Activated naive CD4-positive, alpha-beta T cell treated with anti-CD3 and anti-CD28 coated beads, Interleukin-2, amount 50 U/mL, for 16 hours (primary cell): Measurements from ENCODE around the gene TMEM164.

Source experiments
- DNase-seq: peaks from one replicate; pipeline ENCODE4 v3.0.0-alpha.2; 2020

TMEM164 gene

GRCh38 chrX:110042496-110042895 lies 39.6 kb downstream of the TMEM164 start:
- no peak for DNase-seq

DNA sequence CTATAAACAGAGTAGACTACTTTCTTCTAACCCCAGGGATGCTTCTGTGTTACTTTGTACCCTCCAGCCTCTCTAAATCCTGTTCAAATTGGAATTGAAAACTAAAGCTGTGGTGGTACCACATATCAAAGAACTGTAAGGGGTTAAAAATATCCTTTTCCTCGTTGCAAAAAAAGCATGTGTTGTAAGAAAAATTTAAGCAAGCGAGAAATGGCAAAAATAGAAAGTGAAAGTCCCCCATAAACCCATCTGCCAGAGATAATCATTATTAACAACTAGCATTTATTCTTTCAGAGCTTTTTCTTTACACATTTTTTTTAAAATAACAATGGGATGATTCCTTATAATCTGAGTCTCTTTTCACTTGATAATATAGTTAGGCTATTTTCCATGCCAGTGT lies 40.6 kb downstream of the TMEM164 start:
- no peak for DNase-seq

- no peak for DNase-seq
Measured at GRCh38 chrX:110044346-110045249, 41.7 kb downstream of the TMEM164 start.

- no peak for DNase-seq
Measured at GRCh38 chrX:110045421-110045820, 42.5 kb downstream of the TMEM164 start.

GRCh38 chrX:110046001-110046400 lies 43.1 kb downstream of the TMEM164 start:
- no peak for DNase-seq

GRCh38 chrX:110046971-110047370 lies 44.1 kb downstream of the TMEM164 start:
- DNase-seq: no peak

DNA sequence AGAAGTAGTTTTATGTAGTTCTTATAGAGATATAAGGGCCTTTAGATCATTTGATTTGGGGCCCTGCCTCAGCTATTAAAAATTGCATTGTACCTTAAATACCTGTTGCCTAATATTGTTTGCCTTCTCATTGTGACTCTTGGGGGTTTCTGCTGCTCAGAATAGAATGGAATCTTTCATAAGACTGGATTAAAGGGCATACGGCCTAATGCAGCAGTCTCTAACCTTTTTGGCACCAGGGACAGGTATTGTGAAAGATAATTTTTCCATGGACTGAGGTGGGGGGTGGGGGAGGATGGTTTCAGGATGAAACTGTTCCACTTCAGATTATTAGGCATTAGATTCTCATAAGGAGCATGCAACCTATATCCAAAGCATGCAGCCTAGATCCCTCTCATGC lies 46.2 kb downstream of the TMEM164 start:
- no peak for DNase-seq

GRCh38 chrX:110050386-110050785 lies 47.5 kb downstream of the TMEM164 start:
- no peak for DNase-seq

- DNase-seq: no peak
Measured at GRCh38 chrX:110050901-110051300, 48.0 kb downstream of the TMEM164 start.

- DNase-seq: no peak
Measured at GRCh38 chrX:110051559-110051958, 48.6 kb downstream of the TMEM164 start.

DNA sequence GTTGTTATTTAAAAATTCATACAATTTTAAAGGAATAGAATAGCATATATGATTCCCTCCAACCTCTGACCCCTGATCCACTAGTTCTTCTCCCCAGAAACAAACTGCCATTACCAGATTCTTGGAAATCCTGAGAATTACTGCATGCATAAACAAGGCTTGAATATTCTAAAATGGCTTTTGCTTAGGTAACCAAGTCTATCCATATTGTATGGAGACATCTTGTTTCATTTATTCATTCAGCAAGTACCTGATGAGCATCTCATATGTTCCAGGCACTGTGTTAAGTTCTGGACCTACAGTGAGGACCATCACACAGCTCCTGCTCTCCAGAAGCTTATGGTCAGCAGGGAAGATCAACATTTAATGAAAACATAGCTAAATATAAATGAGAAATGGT lies 49.4 kb downstream of the TMEM164 start:
- no peak for DNase-seq

DNA sequence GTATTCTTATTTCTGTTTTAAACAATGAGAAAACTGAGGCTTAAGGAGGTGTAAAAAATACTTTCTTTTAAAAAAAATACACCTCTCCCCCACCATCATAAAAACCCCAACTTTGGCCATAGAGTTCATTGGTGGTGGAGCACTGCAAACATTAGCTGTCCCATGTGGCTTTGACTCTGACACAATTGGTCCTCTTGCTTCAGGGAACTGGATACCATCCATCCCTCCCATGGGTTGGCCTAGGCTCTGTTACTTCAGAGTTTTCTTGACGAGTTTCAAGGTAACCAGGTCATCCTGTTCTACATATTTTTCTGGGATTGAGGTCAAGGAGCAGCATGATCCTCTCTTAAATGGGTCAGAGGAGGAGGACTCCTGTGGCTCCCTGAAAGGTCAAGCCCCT lies 50.5 kb downstream of the TMEM164 start:
- DNase-seq: no peak

GRCh38 chrX:110055616-110056015 lies 52.7 kb downstream of the TMEM164 start:
- no peak for DNase-seq

GRCh38 chrX:110056419-110056818 lies 53.5 kb downstream of the TMEM164 start:
- DNase-seq: no peak

GRCh38 chrX:110059410-110059809 lies 56.5 kb downstream of the TMEM164 start:
- DNase-seq: no peak

DNA sequence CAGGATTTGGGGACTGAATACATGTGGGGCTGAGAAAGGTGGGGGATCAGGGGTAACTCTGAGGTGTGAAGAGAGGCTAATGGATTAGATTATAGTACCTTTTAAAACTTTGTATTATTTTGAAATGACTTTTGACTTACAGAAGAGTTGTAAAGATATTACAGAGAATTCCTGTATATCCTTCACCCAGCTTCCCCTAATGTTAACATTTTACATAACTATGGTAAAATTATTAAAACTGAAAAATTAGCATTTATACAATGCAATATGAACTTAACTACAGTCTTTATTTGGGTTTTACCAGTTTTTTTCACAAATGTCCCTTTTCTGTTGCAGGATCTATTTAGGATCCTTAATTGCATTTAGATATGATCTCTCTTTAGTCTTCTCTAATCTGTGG lies 57.4 kb downstream of the TMEM164 start:
- no peak for DNase-seq

DNA sequence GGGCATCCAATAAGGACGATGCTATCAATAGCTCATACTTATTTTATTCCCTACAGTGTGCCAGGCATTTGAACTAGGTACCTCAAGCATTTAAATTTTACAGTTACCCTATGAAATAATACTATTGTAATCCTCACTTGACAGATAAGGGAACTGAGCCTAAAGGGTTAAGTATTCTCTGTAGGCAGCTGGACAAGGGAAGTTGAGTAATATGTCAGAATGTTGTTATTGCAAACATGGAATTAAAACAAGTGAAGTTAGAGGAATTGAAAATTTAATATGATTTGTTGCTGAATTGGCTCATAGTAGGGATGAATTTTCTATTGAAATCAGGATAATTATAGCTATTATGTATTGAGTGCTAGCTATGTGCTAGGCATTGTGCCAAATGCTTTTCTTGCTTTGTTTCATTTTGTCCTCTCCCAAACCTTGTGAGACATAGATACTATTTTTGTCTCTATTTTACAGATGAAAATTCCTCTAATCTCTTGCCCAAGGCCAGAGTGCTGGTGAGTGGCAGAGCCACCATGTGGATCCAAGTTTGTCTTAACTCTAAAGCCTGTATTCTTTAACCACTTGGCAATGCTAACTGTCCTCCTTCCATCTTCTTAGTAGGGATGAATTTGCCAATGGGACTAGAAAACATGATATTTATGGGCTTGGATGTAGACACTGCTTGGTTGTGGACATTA lies 58.1 kb downstream of the TMEM164 start:
- no peak for DNase-seq

GRCh38 chrX:110062919-110063318 lies 60.0 kb downstream of the TMEM164 start:
- DNase-seq: no peak

GRCh38 chrX:110066488-110067225 lies 63.7 kb downstream of the TMEM164 start:
- DNase-seq: no peak

- DNase-seq: no peak
Measured at GRCh38 chrX:110070970-110071369, 68.1 kb downstream of the TMEM164 start.

DNA sequence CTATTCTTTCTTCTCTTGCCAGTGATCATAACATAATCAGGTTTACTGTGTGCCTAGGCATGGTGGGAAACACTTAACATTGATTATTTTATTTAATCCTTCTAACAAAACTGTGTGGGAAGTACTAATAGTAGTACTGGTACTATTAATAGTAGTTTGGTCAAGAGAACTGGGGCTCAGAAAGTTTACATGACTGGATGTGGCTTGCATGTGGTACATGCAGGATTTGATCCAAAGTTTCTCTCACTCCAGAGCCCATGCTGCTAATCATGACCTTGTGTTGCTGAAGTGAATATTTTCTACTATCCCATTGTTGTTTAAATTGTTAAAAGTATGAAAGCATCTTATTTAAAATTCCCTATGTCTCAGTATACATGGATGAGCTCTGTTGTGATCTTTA lies 78.4 kb downstream of the TMEM164 start:
- no peak for DNase-seq

DNA sequence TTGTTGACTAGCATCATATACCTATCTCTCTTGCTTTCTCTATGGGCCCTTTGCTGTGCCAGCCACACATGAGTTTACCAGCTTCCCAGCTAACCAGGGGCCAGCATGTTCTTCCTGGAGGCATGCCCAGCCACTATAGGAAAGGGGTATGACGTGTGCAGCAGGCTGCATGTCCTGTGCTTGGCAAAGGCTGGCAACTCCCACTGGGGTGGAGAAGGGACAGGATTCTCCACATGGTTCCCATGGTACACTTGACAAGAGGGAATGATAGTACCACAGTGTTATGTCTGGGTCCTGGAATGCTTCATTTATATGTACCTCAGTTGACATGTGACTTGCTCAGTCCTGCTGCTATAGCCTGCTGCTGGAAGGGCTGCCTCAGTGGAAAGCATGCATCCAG lies 78.8 kb downstream of the TMEM164 start:
- DNase-seq: no peak

DNA sequence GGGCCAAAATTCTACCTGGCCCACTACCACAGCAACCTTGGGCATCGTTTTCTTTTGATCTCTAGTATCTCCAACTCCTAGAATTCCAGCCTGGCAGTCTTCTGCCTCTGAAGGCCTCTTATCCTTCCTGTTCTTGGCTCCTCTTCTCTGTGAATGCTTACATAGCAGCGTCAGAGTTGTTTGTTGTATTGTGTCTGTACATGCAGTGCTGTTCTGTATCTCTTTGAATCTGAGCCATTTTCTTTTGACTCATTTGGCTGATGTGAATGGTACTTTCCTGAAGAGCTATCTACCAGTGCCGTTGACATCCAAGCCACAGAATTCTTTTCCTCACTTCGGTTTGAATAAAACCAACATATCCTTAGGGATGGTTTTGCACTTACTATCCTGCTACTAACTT lies 79.2 kb downstream of the TMEM164 start:
- DNase-seq: no peak
